Uterus (tissue), 4 donors: ENCODE results near the gene LAPTM4A. TPM values are rescaled to one million over a fixed set of nuclear protein-coding genes. Genes with fewer than 3 reads are reported as not detected.
A peak's percentile ranks its signal among the peaks of the same experiment; 100 is the strongest.
"Not testable (repeated sequence)": the region's sequence is repeated elsewhere in the genome, so short reads cannot be mapped to it uniquely, and the experiment has no call there.

Experiments
- DNase-seq, 2 donors: peaks; one replicate each; pipeline ENCODE4 v3.0.0-alpha.2; 2019 to 2020
- H3K27ac ChIP-seq, 2 donors: fragments of 200-600 bp; sonication (generic); 1 replicate in 1 of 2; 2 replicates in 1 of 2; pipeline ENCODE4 v1.5.1; 2016 to 2018
- H3K27me3 ChIP-seq, 2 donors: fragments of 200-600 bp; sonication (generic); one replicate each; pipeline ENCODE4 v1.5.1; 2018 to 2019; ENCODE audit warnings: control low read depth in 1 of 2
- H3K36me3 ChIP-seq, 2 donors: fragments of 200-600 bp; sonication (generic); one replicate each; pipeline ENCODE4 v1.5.1; 2019; ENCODE audit warnings: control low read depth in 1 of 2
- H3K4me1 ChIP-seq, 2 donors: fragments of 200-600 bp; sonication (generic); one replicate each; pipeline ENCODE4 v1.5.1; 2018 to 2019; ENCODE audit warnings: control low read depth in 1 of 2
- H3K4me3 ChIP-seq, 2 donors: fragments of 200-600 bp; sonication (generic); 1 replicate in 1 of 2; 2 replicates in 1 of 2; pipeline ENCODE4 v1.5.1; 2018 to 2019; ENCODE audit warnings: mild to moderate bottlenecking in 1 of 2
- H3K9me3 ChIP-seq, 2 donors: fragments of 200-600 bp; sonication (generic); one replicate each; pipeline ENCODE4 v1.5.1; 2019; ENCODE audit warnings: control low read depth in 1 of 2
- POLR2A ChIP-seq, 2 donors: fragments of 450-650 bp; IDR thresholded peaks; one replicate each; pipeline ENCODE4 v1.6.1; 2016; ENCODE audit warnings: antibody characterized with exemption in 2 of 2, mild to moderate bottlenecking in 1 of 2, moderate library complexity in 1 of 2
- intact Hi-C: fragments of 100-400 bp; cut with DNase I; formaldehyde crosslinking; loops from one replicate; pipeline ENCODE4 v1.15.1; 2023; ENCODE audit warnings: low total_unique reads
- total RNA-seq, 4 donors: library from RNA; depleted of rRNA in 3 of 4; stranded (reverse); fragments of >200 nt in 3 of 4; gene quantifications; one replicate each; pipeline versions ENCODE4 v1.1.0 to v1.2.4, GENCODE V29; 2014 to 2023
- TF ChIP-seq, protein P1 (sequence below), 4 experiments: fragments of 200-600 bp in 2 of 4; fragments of 450-650 bp in 2 of 4; sonication (generic) in 2 of 4; IDR thresholded peaks; one replicate each; pipeline ENCODE4 v1.5.1; 2016 to 2019; ENCODE audit warnings: antibody characterized with exemption in 4 of 4, mild to moderate bottlenecking in 2 of 4, moderate library complexity in 1 of 4
- donor health status: DM: yes; HTN: yes; CAD: no.

Gene LAPTM4A
- total RNA-seq, 4 donors from 2014 or later, result 255 to 386 (median 292) TPM

DNA sequence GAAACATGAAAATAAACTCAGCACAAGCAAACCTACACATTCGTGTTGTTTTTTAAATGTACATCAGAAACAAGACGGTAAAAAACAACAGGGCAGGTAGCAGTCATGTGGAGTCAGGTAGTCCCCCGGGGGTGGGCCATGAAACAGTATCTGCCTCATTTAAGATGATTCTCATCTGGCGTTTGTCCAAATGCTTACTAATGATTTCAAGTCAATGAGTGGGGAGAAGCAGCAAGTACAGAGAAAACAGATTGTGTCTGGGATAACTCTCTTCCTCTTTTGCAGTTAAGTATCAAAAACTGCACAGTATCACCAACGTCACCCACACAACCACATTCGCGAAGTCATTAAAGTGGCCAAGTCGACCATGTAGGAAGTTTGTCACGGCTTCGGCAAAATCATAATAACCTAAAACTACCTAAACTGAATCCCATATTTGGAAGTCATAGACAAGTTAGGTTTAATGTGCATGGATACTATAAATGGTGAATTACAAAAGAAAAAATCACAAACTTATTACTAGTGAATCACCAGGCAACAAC, 1.3 kb downstream of the LAPTM4A start:
- no peak for DNase-seq
- TF ChIP-seq, protein P1, sequence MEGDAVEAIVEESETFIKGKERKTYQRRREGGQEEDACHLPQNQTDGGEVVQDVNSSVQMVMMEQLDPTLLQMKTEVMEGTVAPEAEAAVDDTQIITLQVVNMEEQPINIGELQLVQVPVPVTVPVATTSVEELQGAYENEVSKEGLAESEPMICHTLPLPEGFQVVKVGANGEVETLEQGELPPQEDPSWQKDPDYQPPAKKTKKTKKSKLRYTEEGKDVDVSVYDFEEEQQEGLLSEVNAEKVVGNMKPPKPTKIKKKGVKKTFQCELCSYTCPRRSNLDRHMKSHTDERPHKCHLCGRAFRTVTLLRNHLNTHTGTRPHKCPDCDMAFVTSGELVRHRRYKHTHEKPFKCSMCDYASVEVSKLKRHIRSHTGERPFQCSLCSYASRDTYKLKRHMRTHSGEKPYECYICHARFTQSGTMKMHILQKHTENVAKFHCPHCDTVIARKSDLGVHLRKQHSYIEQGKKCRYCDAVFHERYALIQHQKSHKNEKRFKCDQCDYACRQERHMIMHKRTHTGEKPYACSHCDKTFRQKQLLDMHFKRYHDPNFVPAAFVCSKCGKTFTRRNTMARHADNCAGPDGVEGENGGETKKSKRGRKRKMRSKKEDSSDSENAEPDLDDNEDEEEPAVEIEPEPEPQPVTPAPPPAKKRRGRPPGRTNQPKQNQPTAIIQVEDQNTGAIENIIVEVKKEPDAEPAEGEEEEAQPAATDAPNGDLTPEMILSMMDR (IDR thresholded peaks at IDR 0.05), result no peak
- TF ChIP-seq POLR2A (IDR thresholded peaks at IDR 0.05), result peak in 1 of 2 donors; percentile 20
- Histone ChIP-seq H3K27me3 (no peaks in the 10 kb centered on the region), H3K27ac (peak overlapping the region; percentile 95 to 98), H3K4me1 (peaks cover 4 to 8% of the 10 kb centered on the region in 2 donors), H3K4me3 (peak overlapping the region; percentile 74 to 76), H3K36me3 (no peaks in the 10 kb centered on the region), H3K9me3 (no peaks in the 10 kb centered on the region)
- intact Hi-C loops, result no loop called here

GRCh38 chr2:20049637-20050036, 1.8 kb downstream of the LAPTM4A start:
- Histone ChIP-seq H3K36me3 (no peaks in the 10 kb centered on the region), H3K27ac (peak overlapping the region; percentile 95 to 98), H3K4me1 (peaks cover 4 to 8% of the 10 kb centered on the region in 2 donors), H3K4me3 (peak overlapping the region; percentile 74 to 76), H3K9me3 (no peaks in the 10 kb centered on the region), H3K27me3 (no peaks in the 10 kb centered on the region)
- intact Hi-C loops, result no loop called here
- DNase-seq, result no peak
- TF ChIP-seq POLR2A (IDR thresholded peaks at IDR 0.05), result no peak
- TF ChIP-seq, protein P1 (IDR thresholded peaks at IDR 0.05), result no peak

DNA sequence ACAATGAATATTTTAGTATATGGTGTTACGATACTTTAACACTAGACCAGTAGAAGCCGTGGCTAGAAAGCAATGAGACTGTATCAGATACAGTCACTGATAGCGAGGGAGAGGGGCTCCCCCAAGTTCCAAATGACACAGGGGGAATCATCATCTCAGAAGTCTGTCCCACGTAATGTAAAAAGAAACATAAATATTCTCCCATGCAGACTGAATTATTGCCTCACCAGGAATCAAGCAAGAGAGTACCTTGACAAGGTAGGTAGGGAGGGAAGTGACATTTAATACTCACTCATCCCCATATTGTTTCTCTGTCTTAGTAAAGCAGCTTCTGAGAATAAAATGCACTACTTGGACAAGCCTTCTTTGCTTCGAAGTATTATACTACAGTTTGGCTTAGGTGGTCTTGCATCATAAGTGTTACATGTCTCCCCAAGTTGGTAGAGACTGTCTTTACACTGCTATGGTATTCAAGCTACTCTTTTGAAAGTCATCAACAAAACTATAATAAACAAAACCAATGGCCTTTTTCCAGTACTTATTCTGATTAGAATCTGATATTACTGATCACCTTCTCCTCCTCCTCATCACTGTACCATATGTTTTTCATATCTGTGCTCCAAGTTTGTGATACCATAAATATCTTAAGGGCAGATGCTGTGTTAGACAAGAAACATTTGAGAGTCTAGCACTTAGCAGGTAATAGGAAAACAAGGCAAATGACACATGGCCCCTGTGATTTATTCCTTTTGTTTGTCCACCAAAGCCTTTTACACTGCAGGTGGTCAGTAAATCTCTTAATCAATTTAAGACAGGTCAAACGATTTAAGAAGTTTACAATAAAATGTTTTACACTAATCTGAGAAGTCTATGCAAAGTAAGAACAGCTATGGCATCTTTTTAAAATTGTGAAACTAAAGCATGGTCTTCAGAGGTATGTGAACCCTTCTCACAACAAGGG, 2.7 kb downstream of the LAPTM4A start:
- H3K4me3 ChIP-seq, result peak overlapping the region; percentile 74 to 76
- DNase-seq, result no peak
- TF ChIP-seq, protein P1 (IDR thresholded peaks at IDR 0.05), result no peak
- no peak for TF ChIP-seq POLR2A (IDR thresholded peaks at IDR 0.05)
- H3K9me3 ChIP-seq, result no peaks in the 10 kb centered on the region
- intact Hi-C loops, result no loop called here
- H3K27me3 ChIP-seq, result no peaks in the 10 kb centered on the region
- H3K36me3 ChIP-seq, result no peaks in the 10 kb centered on the region
- H3K4me1 ChIP-seq, result peaks cover 4 to 8% of the 10 kb centered on the region in 2 donors
- H3K27ac ChIP-seq, result peak overlapping the region; percentile 95 to 98

GRCh38 chr2:20045712-20046292, 5.6 kb downstream of the LAPTM4A start:
- H3K27me3 ChIP-seq, H3K4me3 ChIP-seq, intact Hi-C loops, H3K36me3 ChIP-seq, H3K9me3 ChIP-seq, DNase-seq: not testable (repeated sequence)
- Histone ChIP-seq H3K27ac (peak overlapping the region in 1 of 2 donors; percentile 44), H3K4me1 (peaks cover 12 to 15% of the 10 kb centered on the region in 2 donors)

- Histone ChIP-seq H3K4me1 (peaks cover 12 to 15% of the 10 kb centered on the region in 2 donors), H3K27ac (no peak overlapping the region), H3K4me3 (no peak overlapping the region), H3K9me3 (no peaks in the 10 kb centered on the region), H3K27me3 (no peaks in the 10 kb centered on the region), H3K36me3 (no peaks in the 10 kb centered on the region)
- DNase-seq, result no peak
- intact Hi-C loops, result no loop called here
- TF ChIP-seq, protein P1 (IDR thresholded peaks at IDR 0.05), result no peak
- no peak for TF ChIP-seq POLR2A (IDR thresholded peaks at IDR 0.05)
Measured at GRCh38 chr2:20044778-20045177, 6.7 kb downstream of the LAPTM4A start.
